ENCODE measurements around the gene CBFA2T3. TPM values are rescaled to one million over a fixed set of nuclear protein-coding genes. Genes with fewer than 3 reads are reported as not detected.
"Not testable (repeated sequence)": the region's sequence is repeated elsewhere in the genome, so short reads cannot be mapped to it uniquely, and the experiment has no call there.

CBFA2T3 gene
- total RNA-seq, 1 donor from 2014 or later = not detected

DNA sequence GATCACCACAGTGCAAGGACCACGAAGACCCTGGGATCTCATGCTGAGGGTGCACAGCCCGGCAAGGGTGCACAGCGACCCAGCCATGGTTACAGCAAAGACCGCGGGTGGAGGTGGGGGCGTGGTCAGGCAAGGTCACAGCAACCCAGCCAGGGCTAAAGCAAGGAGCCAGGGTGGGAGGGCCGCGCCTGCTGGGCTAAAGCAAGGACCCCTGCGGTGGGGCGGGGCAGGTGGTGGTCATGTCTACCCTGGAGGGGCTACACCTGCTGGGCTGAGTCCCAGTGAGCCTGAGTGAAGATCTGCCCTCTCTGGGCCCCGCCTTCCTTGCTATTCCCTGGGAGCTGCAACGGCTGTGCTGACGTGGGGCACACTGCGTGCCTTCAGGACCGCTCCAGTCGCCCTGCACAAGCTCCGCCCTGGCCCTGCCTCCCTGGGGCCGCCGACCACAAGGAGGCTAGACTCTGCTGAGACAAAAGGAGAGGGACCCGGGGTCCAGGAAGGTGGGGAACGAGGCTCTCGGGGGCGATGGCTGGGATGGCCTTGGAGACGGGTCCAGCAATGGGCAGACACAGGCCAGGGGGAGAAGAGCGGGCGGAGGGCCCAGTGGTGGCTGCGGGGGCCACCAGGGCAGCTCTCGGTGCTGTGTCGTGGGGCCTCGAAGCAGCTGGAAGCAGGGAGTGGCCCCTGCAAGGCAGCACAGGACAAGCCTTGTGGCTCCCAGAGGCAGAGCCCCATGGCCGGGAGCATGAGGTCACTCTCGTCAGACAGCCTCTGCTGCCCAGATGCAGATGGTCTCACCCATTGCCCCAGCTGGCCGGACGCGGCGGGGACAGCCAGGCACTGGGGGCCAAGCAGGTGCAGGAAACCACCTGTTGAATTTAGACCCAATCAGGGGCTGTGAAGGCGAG, 52.8 kb downstream of the CBFA2T3 start:
- no peak for DNase-seq (ENCODE audit: low read depth, low spot score)

DNA sequence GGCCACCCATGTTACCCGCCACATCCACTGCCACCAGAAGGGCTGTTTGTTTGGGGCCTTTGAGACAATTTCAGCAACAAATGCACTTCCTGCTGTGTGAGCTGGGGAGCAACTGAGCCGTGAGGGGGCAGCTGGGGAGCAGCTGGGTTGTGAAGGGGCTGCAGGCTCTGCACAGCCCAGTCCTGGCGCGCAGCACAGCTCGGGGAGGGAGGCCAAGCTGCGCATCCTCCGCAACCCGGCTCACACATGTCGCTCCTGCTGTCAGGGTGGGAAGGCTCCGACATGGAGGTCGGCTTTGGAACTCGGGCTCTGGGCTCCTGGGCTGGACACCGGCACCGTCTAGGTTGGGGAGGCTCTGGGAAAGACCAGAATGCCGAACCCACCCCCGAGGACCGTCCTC, 53.6 kb downstream of the CBFA2T3 start:
- no peak for DNase-seq (ENCODE audit: low read depth, low spot score)

DNA sequence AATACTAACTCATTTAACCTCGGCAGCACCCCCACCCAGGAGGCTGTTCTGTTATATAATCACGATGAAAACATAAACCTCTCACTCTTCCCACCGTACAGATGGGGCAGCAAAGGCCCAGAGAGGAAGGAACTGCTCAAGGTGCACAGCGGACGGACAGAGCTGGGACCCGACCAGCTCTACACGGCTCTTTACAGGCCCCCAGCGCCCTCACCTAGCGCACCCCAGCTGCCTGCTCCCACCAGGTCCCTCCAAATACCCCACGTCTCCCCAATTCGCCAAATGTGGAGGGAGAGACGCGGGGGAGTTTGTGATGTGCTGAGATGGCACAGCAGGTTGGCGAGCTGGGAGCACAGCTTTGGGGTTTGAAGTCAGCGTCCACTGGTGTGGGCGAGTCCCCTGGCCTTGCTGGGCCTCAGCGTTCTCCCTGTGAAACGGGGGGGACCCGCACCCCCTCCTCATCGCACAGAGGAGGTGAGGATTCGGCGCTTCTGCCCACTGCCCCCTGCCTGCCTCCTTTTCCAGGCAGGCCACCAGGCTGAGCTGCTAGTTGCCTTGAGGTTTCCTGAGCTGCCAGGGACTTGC, 54.1 kb downstream of the CBFA2T3 start:
- no peak for DNase-seq (ENCODE audit: low read depth, low spot score)

DNA sequence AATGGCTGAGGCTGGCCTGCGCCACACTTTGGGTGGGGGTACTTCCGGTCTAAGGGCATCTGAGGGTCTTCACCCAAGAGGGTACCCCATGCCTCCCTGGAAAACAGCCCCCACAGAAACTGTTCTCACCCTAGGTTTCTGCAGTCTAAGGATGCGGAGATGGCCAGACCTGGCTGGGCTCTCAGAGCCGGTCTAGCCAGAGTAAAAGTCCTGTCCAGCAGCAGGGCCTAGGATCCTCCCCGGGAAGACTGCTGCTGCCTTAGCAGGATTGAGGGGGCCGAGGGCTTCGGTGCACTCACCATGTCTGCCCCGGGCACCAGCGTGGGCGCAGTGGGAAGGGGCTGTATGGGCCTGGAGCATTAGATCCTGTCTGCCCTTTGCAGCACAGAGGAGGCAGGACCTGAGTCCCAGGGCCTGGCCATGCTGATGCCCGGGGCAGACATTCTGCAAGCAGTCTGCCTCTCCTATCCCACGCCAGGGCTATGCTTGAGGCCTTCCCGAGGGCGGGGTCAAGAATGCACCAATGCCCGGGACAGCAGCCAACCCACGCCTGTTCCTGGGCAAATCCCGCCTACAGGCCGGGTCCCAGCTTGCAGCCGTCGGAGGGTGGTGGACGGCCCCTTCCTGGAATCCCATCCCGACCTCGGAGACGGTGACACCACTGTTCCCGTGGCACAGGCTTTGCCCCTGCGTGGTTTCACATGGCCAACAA, 54.7 kb downstream of the CBFA2T3 start:
- DNase-seq (ENCODE audit: low read depth, low spot score) = peak; percentile 45

DNA sequence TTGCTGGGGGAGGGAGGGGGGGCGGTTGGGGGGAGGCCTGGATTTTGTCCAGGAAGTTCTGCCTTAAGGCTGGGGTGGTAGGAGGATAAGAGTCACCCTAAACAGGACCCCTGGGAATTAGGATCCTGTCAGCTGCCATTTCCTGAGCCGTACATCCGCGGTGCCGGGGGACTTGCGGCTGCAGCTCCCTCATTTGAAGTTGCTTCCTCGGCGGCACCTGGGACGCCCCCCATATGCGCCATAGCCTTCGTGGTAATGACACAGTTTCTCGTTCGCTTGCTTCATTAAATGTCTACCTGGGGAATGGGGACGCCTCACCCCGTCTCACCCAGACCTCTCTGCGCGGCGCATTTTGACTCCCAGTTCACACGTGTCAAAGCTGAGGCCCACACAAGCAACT, 55.4 kb downstream of the CBFA2T3 start:
- DNase-seq (ENCODE audit: low read depth, low spot score) = no peak

DNA sequence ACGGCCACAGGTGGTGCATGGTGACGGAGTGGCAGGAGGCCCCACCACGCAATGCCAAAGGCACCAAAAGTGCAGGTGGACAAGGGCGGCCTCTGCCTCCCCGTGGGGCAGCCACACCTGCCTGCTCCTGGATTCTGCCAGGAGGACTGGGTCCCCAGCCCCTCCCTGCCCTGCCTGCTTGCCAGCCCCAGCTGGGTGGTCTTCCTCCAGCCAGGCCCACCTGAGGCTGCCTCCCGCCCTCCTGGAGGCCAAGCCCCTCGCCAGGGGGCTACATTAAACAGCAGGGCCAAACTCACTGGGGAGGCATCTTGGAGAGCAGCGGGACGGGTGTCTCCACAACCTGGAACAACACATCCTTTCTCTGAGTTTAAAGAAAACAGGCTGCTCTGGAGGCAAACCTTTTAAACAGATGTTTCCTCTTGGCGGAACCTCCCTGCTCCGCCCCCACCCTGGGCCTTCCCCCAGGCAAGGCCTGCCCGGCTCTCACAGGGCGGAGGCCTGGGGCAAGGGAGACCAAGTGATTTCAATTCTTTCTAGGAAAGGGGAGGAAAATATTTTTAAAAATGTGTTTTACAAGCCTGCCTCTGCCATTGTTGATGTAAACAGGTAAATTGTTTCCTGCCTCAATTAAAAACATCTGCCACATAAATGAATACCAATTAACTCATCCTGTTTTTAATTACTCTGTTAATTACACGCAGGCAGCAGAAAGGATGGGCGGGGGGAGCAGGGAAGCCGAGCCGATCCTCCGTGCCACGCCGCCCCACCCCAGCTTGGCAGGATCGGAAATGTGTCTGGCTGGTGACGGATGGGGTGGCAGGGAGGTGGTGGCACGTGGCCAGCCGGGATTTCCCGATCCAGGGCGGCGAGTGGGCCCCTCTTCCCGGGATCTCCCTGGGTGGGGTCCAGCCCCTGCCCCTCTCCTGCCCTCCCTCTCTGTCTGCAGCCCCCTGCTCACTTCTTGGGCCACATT, 56.1 kb downstream of the CBFA2T3 start:
- peak; percentile 70 for DNase-seq (ENCODE audit: low read depth, low spot score)

DNA sequence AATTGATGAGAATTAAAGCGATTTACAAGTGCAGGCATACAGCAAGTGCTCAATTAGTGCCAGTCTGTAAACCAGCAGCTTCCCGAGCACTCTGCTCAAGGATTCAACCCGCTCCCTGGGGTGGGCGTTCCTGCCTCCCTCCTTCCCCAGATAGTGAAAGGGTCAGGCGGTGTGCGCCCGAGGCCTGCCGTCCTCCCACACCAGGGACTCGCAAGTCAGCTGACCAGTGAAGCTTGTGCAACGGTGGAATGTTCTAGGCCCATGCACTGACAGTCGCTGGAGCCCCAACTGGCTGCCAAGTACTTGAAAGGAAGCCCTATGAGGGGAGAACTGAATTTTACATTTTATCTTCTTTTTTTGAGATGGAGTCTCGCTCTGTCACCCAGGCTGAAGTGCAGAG, 57.1 kb downstream of the CBFA2T3 start:
- DNase-seq (ENCODE audit: low read depth, low spot score) = no peak

DNA sequence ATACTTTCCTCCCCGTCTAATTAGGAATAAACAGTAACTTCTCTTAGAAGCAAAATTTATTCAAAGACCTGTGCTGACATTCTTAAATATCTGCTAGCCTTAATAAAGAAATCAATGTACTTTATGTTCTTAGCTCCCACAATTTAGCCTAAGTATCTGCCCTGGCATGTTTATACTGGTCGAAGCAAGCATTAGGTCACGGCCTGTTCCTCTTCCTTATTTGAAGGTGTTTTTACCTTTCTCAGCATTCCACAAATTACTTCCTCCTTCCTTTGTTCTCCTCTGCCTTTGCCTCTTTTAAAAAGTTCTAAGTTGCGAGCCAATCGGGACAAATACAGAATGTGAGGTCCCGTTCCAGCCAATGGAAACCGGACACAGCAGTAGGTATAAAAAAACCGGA, 58.1 kb downstream of the CBFA2T3 start:
- DNase-seq (ENCODE audit: low read depth, low spot score) = not testable (repeated sequence)

DNA sequence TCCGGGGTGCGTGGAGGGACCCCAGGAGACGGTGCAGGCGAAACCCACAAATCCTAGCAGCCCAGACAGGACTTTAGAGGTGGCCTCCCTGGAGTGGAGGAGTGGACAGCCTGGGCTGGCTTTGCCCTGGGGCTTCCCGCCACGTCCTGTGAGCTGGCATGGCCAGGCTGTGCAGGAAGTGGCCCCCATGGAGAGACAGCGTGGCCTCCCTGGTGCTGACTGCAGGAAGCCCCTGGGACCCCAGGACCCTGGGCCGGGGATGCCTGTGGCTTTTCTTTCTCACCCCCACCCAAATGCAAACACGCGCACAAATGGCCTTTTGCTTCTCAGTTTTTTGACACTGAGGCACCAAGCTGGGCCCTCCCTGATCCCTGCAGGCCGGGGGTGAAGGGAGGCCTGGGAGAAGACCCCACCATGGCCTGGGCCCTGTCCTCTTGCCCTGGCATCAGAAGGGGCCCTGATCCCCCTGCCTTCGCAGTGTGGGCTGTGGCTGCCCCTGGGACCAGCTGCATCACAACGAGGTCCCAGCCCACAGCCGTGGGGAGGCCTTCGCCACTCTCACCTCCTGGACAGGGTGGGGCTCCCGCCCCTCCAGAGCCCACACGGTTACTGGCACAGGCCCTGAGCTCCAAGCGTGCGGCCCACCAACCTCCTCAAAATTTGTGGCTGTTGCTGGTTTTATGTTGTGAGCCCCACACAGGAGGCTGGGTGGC, 58.9 kb downstream of the CBFA2T3 start:
- DNase-seq (ENCODE audit: low read depth, low spot score) = no peak

DNA sequence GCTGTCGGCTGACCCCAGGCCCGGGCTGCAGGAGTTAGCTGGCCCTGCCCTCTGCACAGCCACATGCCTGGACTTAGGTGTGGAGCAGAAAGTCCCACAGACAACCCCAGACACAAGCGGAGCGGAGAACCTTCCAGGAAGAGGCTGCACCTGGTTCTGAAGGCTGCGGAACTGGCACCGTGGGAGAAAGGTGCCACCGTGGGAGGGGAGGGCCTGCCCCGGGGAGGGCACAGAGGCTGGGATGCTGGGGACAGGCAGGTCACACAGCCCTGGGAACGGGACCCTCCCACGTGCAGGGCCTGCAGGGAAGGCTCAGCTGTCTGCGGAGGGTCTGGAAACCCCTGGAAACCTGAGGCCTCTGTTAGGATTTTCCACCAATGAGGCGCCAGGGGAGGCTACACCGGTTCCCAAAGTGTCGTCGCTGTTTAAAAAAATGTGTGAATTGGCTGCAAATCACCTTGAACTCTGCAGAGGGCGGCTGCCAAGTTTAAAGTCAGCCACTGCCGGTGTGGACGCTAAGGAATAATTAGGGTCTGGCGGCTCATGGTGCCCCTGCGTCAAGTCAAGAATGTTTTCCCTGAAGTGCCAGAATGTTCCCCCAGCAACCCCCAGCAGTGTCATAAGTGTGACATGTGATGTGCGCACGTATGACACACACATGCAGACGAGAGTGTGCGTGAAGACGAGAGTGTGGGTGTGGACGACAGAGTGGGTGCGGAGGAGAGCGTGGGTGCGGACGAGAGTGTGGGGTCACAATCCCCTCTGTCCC, 59.7 kb downstream of the CBFA2T3 start:
- no peak for DNase-seq (ENCODE audit: low read depth, low spot score)

DNA sequence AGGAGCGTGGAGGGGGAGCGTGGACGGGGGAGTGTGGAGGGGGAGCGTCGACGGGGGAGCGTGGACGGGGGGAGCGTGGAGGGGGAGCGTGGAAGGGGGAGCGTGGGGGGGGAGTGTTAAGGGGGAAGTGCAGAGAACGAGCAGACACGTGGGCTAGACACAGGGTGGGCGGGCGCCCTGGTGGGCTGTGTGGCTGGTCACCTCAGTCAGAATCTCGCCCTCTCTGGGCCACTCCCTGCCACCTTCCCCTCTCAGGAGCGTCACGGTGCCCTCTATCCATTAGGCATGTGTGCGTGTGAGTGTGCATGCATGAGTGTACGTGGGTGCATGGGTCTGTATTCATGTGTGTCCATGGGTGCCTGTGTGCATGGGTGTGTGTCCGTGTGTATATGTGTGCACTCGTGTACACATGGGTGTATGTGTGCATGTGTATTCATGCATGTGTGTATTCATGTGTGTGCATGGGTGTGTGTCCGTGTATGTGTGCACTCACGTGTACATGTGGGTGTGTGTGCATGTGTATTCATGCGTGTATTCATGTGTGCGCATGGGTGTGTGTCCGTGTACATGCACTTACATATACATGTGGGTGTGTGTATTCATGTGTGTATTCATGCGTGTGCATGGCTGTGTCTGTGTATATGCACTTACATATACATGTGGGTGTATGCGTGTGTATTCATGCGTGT, 61.2 kb downstream of the CBFA2T3 start:
- DNase-seq (ENCODE audit: low read depth, low spot score) = no peak

DNA sequence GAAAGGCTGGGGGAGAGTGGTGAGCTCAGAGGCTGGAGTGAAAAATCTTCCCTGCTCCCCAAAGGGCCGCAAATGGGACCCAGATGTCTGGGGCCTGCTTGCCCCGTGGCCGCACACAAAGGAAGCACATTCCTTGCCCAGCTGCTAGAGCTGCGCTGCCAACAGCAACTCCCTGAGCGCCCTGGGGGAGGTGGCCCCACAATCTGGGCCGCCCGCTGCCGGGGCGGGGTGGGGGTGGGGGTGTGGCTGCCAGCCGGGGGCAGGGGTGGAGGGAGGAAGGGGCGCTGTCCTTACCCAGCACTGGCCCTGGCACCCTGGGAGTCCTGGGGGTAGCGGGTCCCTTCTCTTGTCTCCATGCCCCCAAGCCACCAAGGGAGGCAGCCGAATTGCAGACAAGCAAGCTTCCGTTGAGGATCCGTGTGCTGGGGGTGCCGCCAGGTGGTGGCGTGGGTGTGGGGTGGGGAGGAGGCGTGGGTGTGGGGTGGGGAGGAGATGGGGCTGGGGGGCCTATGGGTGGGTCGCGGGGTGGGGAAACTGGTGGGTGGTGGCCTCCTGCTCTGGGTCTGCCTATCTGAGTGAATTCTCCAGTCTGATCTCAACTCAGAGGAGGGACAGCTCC, 62.1 kb downstream of the CBFA2T3 start:
- DNase-seq (ENCODE audit: low read depth, low spot score) = no peak

DNA sequence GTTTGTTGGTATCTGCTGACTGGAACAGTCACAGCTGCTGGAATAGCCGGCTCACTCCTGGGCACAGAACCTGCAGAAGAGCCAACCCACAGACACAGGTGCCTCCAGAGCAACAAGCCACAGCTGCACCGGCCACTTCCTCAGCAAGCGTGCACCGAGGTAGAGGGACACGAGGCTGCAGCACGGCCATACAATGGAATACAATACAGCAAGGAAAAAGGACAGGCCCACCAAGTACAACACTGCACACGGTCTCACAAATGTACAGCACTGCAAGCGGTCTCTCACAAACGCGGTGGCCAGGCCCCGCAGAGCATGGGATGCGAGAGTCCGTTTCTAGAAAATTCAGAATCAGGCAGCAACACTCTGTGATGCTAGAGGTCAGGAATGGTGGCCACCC, 63.1 kb downstream of the CBFA2T3 start:
- no peak for DNase-seq (ENCODE audit: low read depth, low spot score)

DNA sequence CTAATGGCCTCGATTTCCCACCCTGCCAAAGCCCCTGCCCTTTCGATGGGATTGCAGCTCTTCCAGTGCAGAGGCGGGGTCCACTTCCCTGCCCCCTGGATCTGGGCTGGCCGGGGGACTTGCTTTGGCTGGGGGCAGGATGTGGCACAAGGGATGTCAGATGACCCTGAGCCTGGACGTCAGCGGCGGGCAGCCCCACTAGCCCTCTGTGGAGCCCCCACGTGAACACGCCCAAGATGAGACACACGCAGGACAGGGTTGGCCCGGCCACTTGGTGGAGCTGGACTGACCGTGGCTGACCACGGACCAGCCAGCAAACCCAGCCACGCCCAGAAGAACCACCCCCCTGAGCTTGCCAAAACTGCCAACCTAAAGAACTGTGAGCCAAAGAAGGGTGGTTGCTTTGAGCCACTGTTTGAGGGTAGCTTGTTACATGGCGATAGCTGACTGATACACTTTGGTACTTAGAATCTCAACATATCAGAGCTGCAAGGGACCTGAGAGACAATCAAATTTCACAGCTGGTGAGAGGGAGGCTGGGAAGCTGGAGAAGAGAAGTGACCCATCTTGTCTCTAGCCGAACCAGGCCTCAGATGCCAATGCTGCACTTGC, 63.9 kb downstream of the CBFA2T3 start:
- DNase-seq (ENCODE audit: low read depth, low spot score) = no peak

DNA sequence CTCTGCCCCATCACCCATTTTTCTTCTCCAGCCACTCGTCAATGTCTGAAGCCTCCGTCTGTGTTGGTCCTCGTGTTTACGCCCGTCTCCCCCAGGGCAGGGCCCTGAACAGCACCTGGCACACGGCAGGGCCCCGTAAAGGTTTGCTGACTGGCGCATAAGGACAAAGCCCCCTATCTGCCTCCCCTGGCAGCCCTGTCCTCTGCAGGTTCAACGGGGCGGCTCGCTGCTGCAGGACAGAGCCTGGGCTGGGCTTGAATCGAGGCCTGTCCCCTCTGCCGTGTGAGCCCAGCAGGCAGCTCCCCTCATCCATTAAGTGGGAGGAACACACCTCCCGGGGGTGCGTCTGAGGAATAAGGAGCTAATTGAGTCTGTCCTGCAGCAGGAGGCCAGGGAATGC, 64.5 kb downstream of the CBFA2T3 start:
- DNase-seq (ENCODE audit: low read depth, low spot score) = no peak

DNA sequence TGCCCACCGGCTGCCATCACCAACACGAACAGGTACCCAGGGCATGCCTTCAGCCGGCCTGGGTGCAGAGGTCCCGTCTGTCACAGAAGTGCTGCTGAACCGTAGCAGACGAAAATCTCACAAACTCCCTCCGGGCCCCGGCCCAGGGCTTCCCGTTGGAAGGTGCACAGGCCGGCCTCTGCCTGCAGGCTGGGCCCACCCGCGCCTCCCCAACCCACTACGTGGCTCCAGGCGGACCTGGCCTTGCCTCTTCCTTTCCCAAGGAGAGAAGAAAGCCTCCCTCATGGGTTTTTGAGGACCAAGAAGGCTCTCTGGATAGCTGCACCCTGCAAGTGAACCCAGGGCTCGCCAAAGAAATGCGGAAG, 65.1 kb downstream of the CBFA2T3 start:
- no peak for DNase-seq (ENCODE audit: low read depth, low spot score)

DNA sequence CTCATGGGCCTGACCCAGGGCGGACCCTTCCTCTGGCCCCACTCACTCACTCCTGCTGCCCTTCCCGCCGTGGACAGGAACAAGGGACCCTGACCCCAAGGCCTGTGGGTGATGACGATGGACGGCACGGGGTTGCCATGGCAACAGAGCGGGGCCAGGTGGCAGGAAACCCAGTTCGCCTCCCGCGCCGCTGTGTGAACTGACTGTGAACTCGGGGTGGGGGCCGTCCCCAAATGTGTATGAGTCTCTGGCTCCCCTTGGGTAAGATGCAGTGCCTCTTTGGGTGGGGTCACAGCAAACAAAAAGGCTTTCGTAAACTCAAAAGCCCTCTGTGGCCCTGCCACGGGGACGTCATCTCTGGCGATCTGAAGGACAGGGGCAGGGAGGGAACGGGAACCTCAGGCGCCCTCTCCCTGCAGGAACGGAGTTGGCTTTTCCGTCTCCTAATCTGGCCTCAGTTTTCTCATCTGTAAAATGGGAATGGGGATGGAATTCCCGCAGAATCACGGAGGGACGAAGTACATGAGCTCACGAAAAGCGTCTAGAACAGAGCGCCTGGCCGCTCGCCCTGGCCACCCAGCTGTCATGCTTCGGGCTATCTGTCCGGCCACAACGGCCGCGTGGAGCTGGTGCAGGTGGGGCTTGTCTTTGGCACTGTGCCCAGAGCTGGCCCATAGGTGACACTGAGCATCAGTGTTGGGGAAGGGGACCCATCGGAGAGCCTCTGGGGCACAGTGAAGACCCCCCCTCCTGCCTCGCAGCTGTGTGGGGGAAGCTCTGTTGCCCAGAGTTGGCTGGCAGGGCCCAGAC, 65.7 kb downstream of the CBFA2T3 start:
- no peak for DNase-seq (ENCODE audit: low read depth, low spot score)
